Suprapubic skin (tissue), 4 donors: ENCODE results near the gene DDT. TPM values are rescaled to one million over a fixed set of nuclear protein-coding genes. Genes with fewer than 3 reads are reported as not detected.
"Not testable (repeated sequence)": the region's sequence is repeated elsewhere in the genome, so short reads cannot be mapped to it uniquely, and the experiment has no call there.

Source experiments
- DNase-seq, 2 donors: peaks; one replicate each; pipeline ENCODE4 v3.0.0-alpha.2; 2019; ENCODE audit warnings: low spot score in 2 of 2
- H3K27ac ChIP-seq: fragments of 200-600 bp; sonication (generic); one replicate; pipeline ENCODE4 v1.5.1; 2019
- H3K27me3 ChIP-seq: fragments of 200-600 bp; sonication (generic); one replicate; pipeline ENCODE4 v1.5.1; 2019
- H3K36me3 ChIP-seq: fragments of 200-600 bp; sonication (generic); one replicate; pipeline ENCODE4 v1.5.1; 2019
- H3K4me1 ChIP-seq: fragments of 200-600 bp; sonication (generic); one replicate; pipeline ENCODE4 v1.5.1; 2019
- H3K4me3 ChIP-seq: fragments of 200-600 bp; sonication (generic); one replicate; pipeline ENCODE4 v1.5.1; 2019; ENCODE audit warnings: mild to moderate bottlenecking
- H3K9me3 ChIP-seq: fragments of 200-600 bp; sonication (generic); one replicate; pipeline ENCODE4 v1.5.1; 2019
- CTCF ChIP-seq, 2 donors: fragments of 200-600 bp in 1 of 2; fragments of 450-650 bp in 1 of 2; sonication (generic) in 1 of 2; IDR thresholded peaks; one replicate each; pipeline ENCODE4 v1.5.1; 2016 to 2019; ENCODE audit warnings: antibody characterized with exemption in 2 of 2, mild to moderate bottlenecking in 1 of 2, moderate library complexity in 1 of 2
- EP300 ChIP-seq: sonication (generic); formaldehyde crosslinking; IDR thresholded peaks from one replicate; pipeline ENCODE4 v1.6.1; 2017; ENCODE audit warnings: antibody characterized with exemption
- POLR2A ChIP-seq, 2 donors: fragments of 450-650 bp; IDR thresholded peaks; one replicate each; pipeline ENCODE4 v1.6.1; 2017; ENCODE audit warnings: antibody characterized with exemption in 2 of 2, mild to moderate bottlenecking in 2 of 2, moderate library complexity in 2 of 2
- POLR2AphosphoS5 ChIP-seq, 3 donors: sonication (generic); formaldehyde crosslinking; IDR thresholded peaks; one replicate each; pipeline ENCODE4 v1.6.1; 2017; ENCODE audit warnings: antibody characterized with exemption in 3 of 3
- WGBS: methylation state at CpG from one replicate; pipeline ENCODE4 v1.1.5; 2018; 5-methylcytosine and 5-hydroxymethylcytosine counted together
- total RNA-seq, 4 donors: library from RNA; depleted of rRNA; stranded (reverse); fragments of >200 nt; gene quantifications; one replicate each; pipeline ENCODE4 v1.1.0, GENCODE V29; 2016

DDT gene
- total RNA-seq, 4 donors from 2014 or later, result 103 to 171 (median 130) TPM

- 74% methylated on average over 15 of the region's 18 CpGs for WGBS
- not testable (repeated sequence) for H3K4me1 ChIP-seq, H3K9me3 ChIP-seq, DNase-seq, H3K27ac ChIP-seq, H3K36me3 ChIP-seq, H3K4me3 ChIP-seq, H3K27me3 ChIP-seq
These were observed 24.5 kb downstream of the DDT start for GRCh38 chr22:23949764-23950163.

GRCh38 chr22:23947391-23947790 lies 26.9 kb downstream of the DDT start:
- not testable (repeated sequence) for H3K27ac ChIP-seq, DNase-seq, H3K36me3 ChIP-seq, H3K27me3 ChIP-seq, H3K4me3 ChIP-seq, H3K4me1 ChIP-seq, H3K9me3 ChIP-seq
- 77% methylated on average over 3 of the region's 3 CpGs for WGBS

- not testable (repeated sequence) for H3K27me3 ChIP-seq, H3K27ac ChIP-seq, H3K9me3 ChIP-seq, H3K4me1 ChIP-seq, DNase-seq, H3K36me3 ChIP-seq, H3K4me3 ChIP-seq
- no CpG with 5 or more reads among the region's 14 CpGs for WGBS
These were observed 34.1 kb downstream of the DDT start for GRCh38 chr22:23940166-23940565.

GRCh38 chr22:23939017-23939357 lies 35.3 kb downstream of the DDT start:
- TF ChIP-seq POLR2A (IDR thresholded peaks at IDR 0.05) (no peak), CTCF (IDR thresholded peaks at IDR 0.05) (no peak), POLR2AphosphoS5 (IDR thresholded peaks at IDR 0.05) (no peak), EP300 (no peak)
- no peaks in the 10 kb centered on the region for H3K9me3 ChIP-seq
- no peaks in the 10 kb centered on the region for H3K27me3 ChIP-seq
- WGBS, result 73% methylated on average over 3 of the region's 3 CpGs
- no peaks in the 10 kb centered on the region for H3K36me3 ChIP-seq
- DNase-seq, result no peak
- H3K4me1 ChIP-seq, result no peaks in the 10 kb centered on the region
- H3K4me3 ChIP-seq, result no peak overlapping the region
- no peak overlapping the region for H3K27ac ChIP-seq

GRCh38 chr22:23938328-23939016 lies 35.8 kb downstream of the DDT start:
- Histone ChIP-seq H3K4me1 (no peaks in the 10 kb centered on the region), H3K27ac (no peak overlapping the region), H3K4me3 (no peak overlapping the region), H3K27me3 (no peaks in the 10 kb centered on the region), H3K36me3 (no peaks in the 10 kb centered on the region), H3K9me3 (no peaks in the 10 kb centered on the region)
- 73% methylated on average over 5 of the region's 5 CpGs for WGBS
- TF ChIP-seq POLR2AphosphoS5 (IDR thresholded peaks at IDR 0.05) (no peak), EP300 (no peak), CTCF (IDR thresholded peaks at IDR 0.05) (no peak), POLR2A (IDR thresholded peaks at IDR 0.05) (no peak)
- DNase-seq, result no peak

GRCh38 chr22:23926561-23926960 lies 47.7 kb downstream of the DDT start:
- 86% methylated on average over 13 of the region's 14 CpGs for WGBS
- no peak for DNase-seq
- peaks cover 18% of the 10 kb centered on the region for H3K36me3 ChIP-seq

More at GRCh38 chr22:23926561-23926960, 47.7 kb downstream of the DDT start:
- no peak overlapping the region for H3K4me3 ChIP-seq
- no peaks in the 10 kb centered on the region for H3K9me3 ChIP-seq
- TF ChIP-seq EP300 (no peak), POLR2A (IDR thresholded peaks at IDR 0.05) (no peak), CTCF (IDR thresholded peaks at IDR 0.05) (no peak), POLR2AphosphoS5 (IDR thresholded peaks at IDR 0.05) (no peak)
- H3K4me1 ChIP-seq, result peaks cover 18% of the 10 kb centered on the region
- H3K27me3 ChIP-seq, result no peaks in the 10 kb centered on the region
- H3K27ac ChIP-seq, result no peak overlapping the region
